HG03135 (cell line): ENCODE results near the gene MMP24.
"Not testable (repeated sequence)": the region's sequence is repeated elsewhere in the genome, so short reads cannot be mapped to it uniquely, and the experiment has no call there.

Experiments
- ATAC-seq: cut with Tn5 transposase; IDR thresholded peaks from one replicate; pipeline ENCODE4 v1.9.1; 2021; ENCODE audit warnings: mild to moderate bottlenecking, moderate library complexity; ENCODE audit not compliant: unreplicated experiment

Gene MMP24

GRCh38 chr20:35305682-35306556 is 79.4 kb downstream of the MMP24 start:
- no peak for ATAC-seq

GRCh38 chr20:35306931-35307517 is 80.5 kb downstream of the MMP24 start:
- no peak for ATAC-seq

GRCh38 chr20:35307666-35308653 is 81.5 kb downstream of the MMP24 start:
- no peak for ATAC-seq

- no peak for ATAC-seq
Observed at GRCh38 chr20:35311409-35311808, 84.9 kb downstream of the MMP24 start.

- no peak for ATAC-seq
Observed at GRCh38 chr20:35311822-35312221, 85.3 kb downstream of the MMP24 start.

- no peak for ATAC-seq
Observed at GRCh38 chr20:35312318-35312717, 85.8 kb downstream of the MMP24 start.

GRCh38 chr20:35314816-35315631 is 88.5 kb downstream of the MMP24 start:
- ATAC-seq = no peak

- not testable (repeated sequence) for ATAC-seq
Observed at GRCh38 chr20:35315632-35316020, 89.1 kb downstream of the MMP24 start.

GRCh38 chr20:35316086-35316485 is 89.6 kb downstream of the MMP24 start:
- no peak for ATAC-seq

- no peak for ATAC-seq
Observed at GRCh38 chr20:35317416-35318210, 91.1 kb downstream of the MMP24 start.

GRCh38 chr20:35318502-35319157 is 92.1 kb downstream of the MMP24 start:
- ATAC-seq = no peak

- ATAC-seq = no peak
Observed at GRCh38 chr20:35319192-35319870, 92.8 kb downstream of the MMP24 start.

GRCh38 chr20:35319871-35320197 is 93.3 kb downstream of the MMP24 start:
- ATAC-seq = no peak

GRCh38 chr20:35320396-35321126 is 94.1 kb downstream of the MMP24 start:
- no peak for ATAC-seq

GRCh38 chr20:35325401-35325800 is 98.9 kb downstream of the MMP24 start:
- no peak for ATAC-seq

GRCh38 chr20:35326021-35326739 is 99.7 kb downstream of the MMP24 start:
- no peak for ATAC-seq
